ENCODE results near the gene MICA.

GRCh38 chr6:31423550-31423949 lies 20.2 kb downstream of the MICA start:
- TF ChIP-seq POLR2A (IDR thresholded peaks at IDR 0.05; ENCODE audit: low read depth, low read length) (no peak), POLR2AphosphoS5 (IDR thresholded peaks at IDR 0.05; ENCODE audit: low read depth, low read length) (no peak)
